Mammary epithelial cell (primary cell): ENCODE data around the gene CNTNAP2.

Experiments used
- EZH2 ChIP-seq: IDR thresholded peaks from 2 replicates; pipeline ENCODE4 v1.6.1; 2012; ENCODE audit warnings: low read length, inconsistent platforms, borderline replicate concordance
- TF ChIP-seq, protein P1 (sequence below), 2 donors: IDR thresholded peaks in 1 of 2; conservative IDR thresholded peaks in 1 of 2; 2 replicates each; pipeline ENCODE4 v1.5.1; 2011 to 2012; ENCODE audit warnings: inconsistent platforms in 2 of 2, low read length in 2 of 2, mild to moderate bottlenecking in 2 of 2, control low read depth in 1 of 2, low read depth in 1 of 2; ENCODE audit not compliant: insufficient read depth in 1 of 2; ENCODE audit errors: extremely low read depth in 1 of 2

DNA sequence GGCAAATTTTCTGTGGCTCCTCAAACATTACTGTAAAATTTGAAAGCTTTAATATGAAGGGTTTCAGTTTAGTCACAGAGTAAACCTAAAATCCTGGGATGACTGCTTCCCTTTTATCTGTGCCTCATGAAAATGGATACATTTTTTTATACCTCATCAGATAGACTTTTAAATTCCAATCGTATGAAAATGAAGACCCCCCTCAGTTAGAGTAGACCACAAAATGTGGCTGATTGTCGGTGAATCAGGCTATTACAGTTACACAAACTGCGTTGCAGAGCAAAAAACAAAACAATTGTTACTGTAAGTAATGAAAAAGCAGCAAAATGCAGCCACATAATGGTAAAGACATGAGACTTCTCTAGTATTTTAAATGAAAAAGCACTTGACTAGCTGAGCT, 296.2 kb downstream of the CNTNAP2 start:
- TF ChIP-seq, protein P1, sequence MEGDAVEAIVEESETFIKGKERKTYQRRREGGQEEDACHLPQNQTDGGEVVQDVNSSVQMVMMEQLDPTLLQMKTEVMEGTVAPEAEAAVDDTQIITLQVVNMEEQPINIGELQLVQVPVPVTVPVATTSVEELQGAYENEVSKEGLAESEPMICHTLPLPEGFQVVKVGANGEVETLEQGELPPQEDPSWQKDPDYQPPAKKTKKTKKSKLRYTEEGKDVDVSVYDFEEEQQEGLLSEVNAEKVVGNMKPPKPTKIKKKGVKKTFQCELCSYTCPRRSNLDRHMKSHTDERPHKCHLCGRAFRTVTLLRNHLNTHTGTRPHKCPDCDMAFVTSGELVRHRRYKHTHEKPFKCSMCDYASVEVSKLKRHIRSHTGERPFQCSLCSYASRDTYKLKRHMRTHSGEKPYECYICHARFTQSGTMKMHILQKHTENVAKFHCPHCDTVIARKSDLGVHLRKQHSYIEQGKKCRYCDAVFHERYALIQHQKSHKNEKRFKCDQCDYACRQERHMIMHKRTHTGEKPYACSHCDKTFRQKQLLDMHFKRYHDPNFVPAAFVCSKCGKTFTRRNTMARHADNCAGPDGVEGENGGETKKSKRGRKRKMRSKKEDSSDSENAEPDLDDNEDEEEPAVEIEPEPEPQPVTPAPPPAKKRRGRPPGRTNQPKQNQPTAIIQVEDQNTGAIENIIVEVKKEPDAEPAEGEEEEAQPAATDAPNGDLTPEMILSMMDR (conservative IDR thresholded peaks at IDR 0.05 in 1 of 2, IDR thresholded peaks at IDR 0.05 in 1 of 2; ENCODE audit: extremely low read depth in 1 of 2, insufficient read depth in 1 of 2, low read depth in 1 of 2, low read length in 2 of 2): no peak
- TF ChIP-seq EZH2: no peak
